H1 (cell line): ENCODE measurements around the gene PHYH. TPM values are rescaled to one million over a fixed set of nuclear protein-coding genes. Genes with fewer than 3 reads are reported as not detected.

ENCODE experiments used
- CTCF ChIA-PET: fragments of 300-600 bp; sonication (Branson Sonifier 250); formaldehyde crosslinking; loops from one replicate; lab custom pipeline; 2021; ENCODE audit not compliant: partially characterized antibody; lab: Charles Lee
- POLR2A ChIA-PET: fragments of 300-600 bp; sonication (Branson Sonifier 250); formaldehyde crosslinking; loops from one replicate; lab custom pipeline; 2021; ENCODE audit warnings: inconsistent platforms; ENCODE audit not compliant: partially characterized antibody; lab: Charles Lee
- DNase-seq, 2 experiments: peaks; one replicate each; pipeline versions ENCODE4 v3.0.0 to v3.0.0-alpha.2; 2010 to 2022; ENCODE audit warnings: low spot score in 2 of 2, low read depth in 1 of 2, mixed read lengths in 1 of 2
- FAIRE-seq: peaks from 2 replicates; lab custom pipeline; 2011; peaks lifted over from hg19 to GRCh38; lab: Jason Lieb, UNC
- H2AFZ ChIP-seq: 2 replicates; pipeline ENCODE4 v1.8.1; 2012; ENCODE audit warnings: low read length, inconsistent platforms
- H2AK5ac ChIP-seq: 2 replicates; pipeline ENCODE4 v1.6.1; 2013; ENCODE audit warnings: low read depth, low read length
- H2BK120ac ChIP-seq: replicated peaks from 2 replicates; pipeline ENCODE3; 2013; ENCODE audit warnings: low read depth, low read length, inconsistent platforms
- H2BK12ac ChIP-seq: 2 replicates; pipeline ENCODE4 v1.6.1; 2013; ENCODE audit warnings: low read depth, low read length
- H2BK15ac ChIP-seq: 2 replicates; pipeline ENCODE4 v1.6.1; 2013; ENCODE audit warnings: low read length
- H2BK20ac ChIP-seq: 2 replicates; pipeline ENCODE4 v1.6.1; 2013; ENCODE audit warnings: low read length
- H2BK5ac ChIP-seq: 2 replicates; pipeline ENCODE4 v1.6.1; 2013; ENCODE audit warnings: low read depth, low read length
- H3K14ac ChIP-seq: 2 replicates; pipeline ENCODE4 v1.6.1; 2013; ENCODE audit warnings: inconsistent platforms; ENCODE audit not compliant: insufficient read length
- H3K18ac ChIP-seq: 2 replicates; pipeline ENCODE4 v1.6.1; 2013; ENCODE audit warnings: low read length; ENCODE audit errors: extremely low read depth
- H3K23ac ChIP-seq: 2 replicates; pipeline ENCODE4 v1.6.1; 2013; ENCODE audit warnings: inconsistent platforms; ENCODE audit not compliant: insufficient read length
- H3K23me2 ChIP-seq: 2 replicates; pipeline ENCODE4 v1.6.1; 2013; ENCODE audit warnings: low read depth, low read length
- H3K27ac ChIP-seq: 2 replicates; pipeline ENCODE4 v1.6.1; 2011; ENCODE audit warnings: low read depth, low read length, inconsistent platforms
- H3K27me3 ChIP-seq, 4 experiments: replicated peaks in 1 of 4; 1 replicate in 1 of 4; 2 replicates in 3 of 4; pipeline versions ENCODE4 v1.6.1 to v1.8.1; 2011 to 2013; ENCODE audit warnings: low read length in 3 of 4, mild to moderate bottlenecking in 3 of 4, inconsistent platforms in 2 of 4, mixed read lengths in 2 of 4, moderate library complexity in 1 of 4; ENCODE audit not compliant: control insufficient read depth in 3 of 4, insufficient read depth in 3 of 4; ENCODE audit errors: extremely low read depth in 1 of 4
- H3K36me3 ChIP-seq, 4 experiments: 2 replicates each; pipeline versions ENCODE4 v1.6.1 to v1.8.1; 2011 to 2013; ENCODE audit warnings: mild to moderate bottlenecking in 4 of 4, low read length in 3 of 4, moderate library complexity in 2 of 4, control low read depth in 1 of 4, inconsistent platforms in 1 of 4; ENCODE audit not compliant: insufficient read depth in 4 of 4, control insufficient read depth in 2 of 4
- H3K4ac ChIP-seq: replicated peaks from 2 replicates; pipeline ENCODE3; 2013; ENCODE audit warnings: low read length, low read depth, mixed read lengths, inconsistent platforms; ENCODE audit not compliant: insufficient read length
- H3K4me1 ChIP-seq, 4 experiments: replicated peaks in 1 of 4; 1 replicate in 1 of 4; 2 replicates in 3 of 4; pipeline versions ENCODE4 v1.6.1 to v1.8.1; 2011 to 2013; ENCODE audit warnings: low read length in 3 of 4, inconsistent platforms in 2 of 4, mixed read lengths in 1 of 4; ENCODE audit not compliant: insufficient read depth in 4 of 4, control insufficient read depth in 3 of 4
- H3K4me2 ChIP-seq, 2 experiments: 2 replicates each; pipeline versions ENCODE4 v1.6.1 to v1.8.1; 2011 to 2013; ENCODE audit warnings: low read depth in 2 of 2, low read length in 2 of 2, control low read depth in 1 of 2, inconsistent platforms in 1 of 2, mild to moderate bottlenecking in 1 of 2; ENCODE audit not compliant: insufficient read depth in 1 of 2
- H3K4me3 ChIP-seq, 4 experiments: fragments of 200-600, 300-600 bp in 1 of 4; sonication (generic), shearing (Covaris generic), sonication (Bioruptor Twin) in 1 of 4; 2 replicates each; pipeline versions ENCODE4 v1.5.1 to v1.8.1; 2011 to 2016; ENCODE audit warnings: low read length in 4 of 4, low read depth in 3 of 4, control low read depth in 2 of 4, inconsistent platforms in 2 of 4, mild to moderate bottlenecking in 2 of 4, mixed read lengths in 1 of 4, moderate library complexity in 1 of 4; ENCODE audit not compliant: insufficient read depth in 2 of 4; ENCODE audit errors: extremely low read depth in 1 of 4
- H3K56ac ChIP-seq: replicated peaks from 2 replicates; pipeline ENCODE3; 2013; ENCODE audit warnings: low read depth, mild to moderate bottlenecking, mixed read lengths, low read length, inconsistent platforms; ENCODE audit not compliant: insufficient read length
- H3K79me1 ChIP-seq: 2 replicates; pipeline ENCODE4 v1.6.1; 2013; ENCODE audit warnings: low read depth, low read length, control low read depth
- H3K79me2 ChIP-seq, 2 experiments: 2 replicates each; pipeline versions ENCODE4 v1.6.1 to v1.8.1; 2012 to 2013; ENCODE audit warnings: low read length in 2 of 2, mild to moderate bottlenecking in 2 of 2, inconsistent platforms in 1 of 2; ENCODE audit not compliant: insufficient read depth in 2 of 2, control insufficient read depth in 1 of 2
- H3K9ac ChIP-seq, 4 experiments: replicated peaks in 1 of 4; 1 replicate in 1 of 4; 2 replicates in 3 of 4; pipeline versions ENCODE4 v1.6.1 to v1.8.1; 2011 to 2013; ENCODE audit warnings: low read depth in 3 of 4, low read length in 3 of 4, control low read depth in 2 of 4, mild to moderate bottlenecking in 2 of 4, moderate library complexity in 2 of 4, inconsistent platforms in 1 of 4; ENCODE audit errors: extremely low read depth in 1 of 4
- H3K9me3 ChIP-seq, 2 experiments: 2 replicates each; pipeline versions ENCODE4 v1.6.1 to v1.8.1; 2012 to 2013; ENCODE audit warnings: mild to moderate bottlenecking in 2 of 2, moderate library complexity in 2 of 2, control low read depth in 1 of 2, inconsistent platforms in 1 of 2, low read depth in 1 of 2, low read length in 1 of 2, mixed read lengths in 1 of 2; ENCODE audit not compliant: insufficient read depth in 2 of 2
- H4K20me1 ChIP-seq, 2 experiments: replicated peaks in 1 of 2; 2 replicates each; pipeline versions ENCODE3 to v1.8.1; 2011 to 2013; ENCODE audit warnings: inconsistent platforms in 2 of 2, low read length in 2 of 2, mild to moderate bottlenecking in 1 of 2; ENCODE audit not compliant: insufficient read depth in 2 of 2, control insufficient read depth in 1 of 2
- H4K5ac ChIP-seq: 2 replicates; pipeline ENCODE4 v1.6.1; 2013; ENCODE audit warnings: low read length, low read depth, mixed read lengths, inconsistent platforms; ENCODE audit not compliant: insufficient read length
- H4K8ac ChIP-seq: 2 replicates; pipeline ENCODE4 v1.8.0; 2013; ENCODE audit warnings: mild to moderate bottlenecking, moderate library complexity, low read length, inconsistent platforms; ENCODE audit not compliant: insufficient read depth; ENCODE audit errors: extremely low read depth
- H4K91ac ChIP-seq: replicated peaks from 2 replicates; pipeline ENCODE3; 2013; ENCODE audit warnings: low read length, mixed read lengths, inconsistent platforms; ENCODE audit not compliant: insufficient read length
- POLR2A ChIP-seq, 2 experiments: IDR thresholded peaks; 1 replicate in 1 of 2; 2 replicates in 1 of 2; pipeline ENCODE4 v1.6.1; 2011; ENCODE audit warnings: low read depth in 2 of 2, low read length in 2 of 2, mild to moderate bottlenecking in 2 of 2; ENCODE audit errors: control extremely low read depth in 1 of 2
- TAF1 ChIP-seq: IDR thresholded peaks from 2 replicates; pipeline ENCODE4 v1.6.1; 2011; ENCODE audit warnings: mild to moderate bottlenecking, low read depth, low read length
- WGBS, 2 experiments: shearing (Covaris generic) in 1 of 2; methylation state at CpG; one replicate each; pipeline versions ENCODE4 v1.1.6 to v1.1.7; 2013 to 2015; ENCODE audit warnings: low lambda C conversion rate in 2 of 2, mixed read lengths in 2 of 2, inconsistent platforms in 1 of 2, low coverage in 1 of 2, missing lambda C conversion rate in 1 of 2; ENCODE audit not compliant: insufficient replicate concordance in 2 of 2, insufficient coverage in 1 of 2, insufficient read length in 1 of 2; ENCODE audit errors: extremely low coverage in 1 of 2, missing lambda C conversion rate in 1 of 2; 5-methylcytosine and 5-hydroxymethylcytosine counted together
- polyA plus RNA-seq, 7 experiments: library from polyadenylated mRNA; depleted of rRNA in 3 of 7; stranded (reverse) in 5 of 7; unstranded in 2 of 7; fragments of >200 nt in 5 of 7; fragments of 200-250 nt in 2 of 7; gene quantifications; 1 replicate in 5 of 7; 2 replicates in 1 of 7; 4 replicates in 1 of 7; pipeline versions ENCODE4 v1.2.1 to v1.2.3, GENCODE V29; 2011 to 2013; ENCODE audit warnings: missing spikeins in 2 of 7, mixed read lengths in 2 of 7
- total RNA-seq: library from RNA; stranded (reverse); fragmentation: NEBNext Ultra II Directional; extraction: Animal tissue kit (Norgen Biotek cat#: 25700); gene quantifications from 2 replicates; pipeline ENCODE4 v1.2.1, GENCODE V29; 2021

PHYH gene
- total and polyA plus RNA-seq, 2 of the 8 experiments (the other 6 are each of a cell fraction or from before 2014, with no cell fraction given), result 22.0 to 22.7 TPM

GRCh38 chr10:13317474-13317873, 17.6 kb upstream of the PHYH start:
- Histone ChIP-seq H4K20me1 (peaks cover 0 to 1% of the 10 kb centered on the region in 2 experiments), H3K23ac (no peak overlapping the region), H3K79me2 (no peaks in the 10 kb centered on the region), H4K91ac (no peak overlapping the region), H2BK15ac (no peak overlapping the region), H3K9ac (no peak overlapping the region; a peak in 1 of 7 replicates), H2AK5ac (no peak overlapping the region), H2BK12ac (no peak overlapping the region), H3K27me3 (no peaks in the 10 kb centered on the region), H2BK5ac (no peak overlapping the region), H3K18ac (no peak overlapping the region), H3K9me3 (no peaks in the 10 kb centered on the region), H2AFZ (no peak overlapping the region), H3K23me2 (no peaks in the 10 kb centered on the region), H3K79me1 (no peaks in the 10 kb centered on the region), H3K14ac (no peak overlapping the region), H3K36me3 (peaks cover 16 to 33% (median 24%) of the 10 kb centered on the region in 4 experiments), H3K56ac (no peak overlapping the region), H2BK20ac (no peak overlapping the region), H3K4me2 (no peak overlapping the region), H3K4ac (no peak overlapping the region), H3K27ac (no peak overlapping the region), H4K5ac (no peak overlapping the region), H3K4me1 (peaks cover 0 to 2% (median 0%) of the 10 kb centered on the region in 4 experiments; a peak in 1 of 7 replicates), H2BK120ac (no peak overlapping the region), H4K8ac (no peak overlapping the region), H3K4me3 (no peak overlapping the region)
- TF ChIP-seq POLR2A (IDR thresholded peaks at IDR 0.05; ENCODE audit: control extremely low read depth in 1 of 2, low read depth in 2 of 2, low read length in 2 of 2) (peak in 1 of 2 experiments; percentile 40; a peak in 1 of 3 replicates), TAF1 (no peak)
- POLR2A ChIA-PET, result interaction anchor here (0.6 to 5.6 kb wide), 12 partner anchors 10 to 169 kb away, joined by 3 to 65 read pairs (median 6); partner anchors contain the start of genes PHYH and SEPHS1
- FAIRE-seq (no peak), DNase-seq (no peak)
- 89% methylated on average over 6 of the region's 6 CpGs; no CpG with 5 or more reads in 1 of the 2 experiments for WGBS, 2 experiments
- CTCF ChIA-PET, result interaction anchor here (0.6 to 2.1 kb wide), 4 partner anchors 12 to 124 kb away, joined by 3 to 9 read pairs (median 4); no protein-coding TSS in a partner anchor
